Effector CD8-positive, alpha-beta T cell (primary cell): ENCODE results near the gene KLHL41.
A peak's percentile ranks its signal among the peaks of the same experiment; 100 is the strongest.
"Not testable (repeated sequence)": the region's sequence is repeated elsewhere in the genome, so short reads cannot be mapped to it uniquely, and the experiment has no call there.

Experiments
- DNase-seq: peaks from one replicate; lab custom pipeline; 2025; lab: John Stamatoyannopoulos, UW

The KLHL41 gene

DNA sequence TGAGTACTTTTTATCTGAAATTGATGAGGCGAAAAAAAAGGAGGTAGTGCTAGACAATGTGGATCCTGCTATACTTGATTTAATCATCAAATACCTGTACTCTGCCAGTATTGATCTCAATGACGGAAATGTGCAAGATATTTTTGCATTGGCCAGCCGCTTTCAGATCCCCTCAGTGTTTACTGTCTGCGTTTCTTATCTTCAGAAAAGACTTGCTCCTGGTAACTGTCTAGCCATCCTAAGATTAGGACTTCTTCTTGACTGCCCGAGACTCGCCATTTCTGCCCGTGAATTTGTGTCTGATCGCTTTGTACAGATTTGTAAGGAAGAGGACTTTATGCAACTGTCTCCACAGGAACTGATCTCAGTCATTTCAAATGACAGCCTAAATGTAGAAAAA, 453 bp downstream of the KLHL41 start:
- no peak for DNase-seq

DNA sequence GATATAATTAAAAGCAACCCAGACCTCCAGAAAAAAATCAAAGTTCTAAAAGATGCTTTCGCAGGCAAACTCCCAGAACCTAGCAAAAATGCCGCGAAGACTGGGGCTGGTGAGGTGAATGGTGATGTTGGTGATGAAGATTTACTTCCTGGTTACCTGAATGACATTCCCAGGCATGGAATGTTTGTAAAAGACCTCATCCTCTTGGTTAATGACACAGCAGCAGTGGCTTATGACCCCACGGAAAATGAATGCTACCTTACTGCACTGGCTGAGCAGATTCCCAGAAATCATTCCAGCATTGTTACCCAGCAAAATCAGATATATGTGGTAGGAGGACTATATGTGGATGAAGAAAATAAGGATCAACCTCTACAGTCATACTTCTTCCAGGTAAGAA, 994 bp downstream of the KLHL41 start:
- no peak for DNase-seq

DNA sequence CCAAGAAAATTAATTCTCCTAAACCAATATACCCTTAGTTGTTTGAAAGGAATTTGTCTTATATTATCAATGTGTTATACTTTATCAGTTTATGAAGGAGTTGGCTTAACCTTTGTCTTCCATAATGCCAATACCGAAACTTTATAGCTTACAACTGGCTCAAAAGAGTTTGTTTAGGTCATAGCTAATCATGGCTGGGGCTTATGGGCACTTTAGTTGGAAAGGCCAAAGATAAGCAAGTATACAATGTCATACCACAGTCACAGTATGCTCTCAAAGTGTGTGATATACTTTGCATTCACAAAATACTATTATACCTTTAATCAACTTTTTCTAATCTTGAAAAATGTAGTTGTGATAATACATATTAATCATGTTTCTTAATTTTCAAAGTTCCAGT, 2.3 kb downstream of the KLHL41 start:
- DNase-seq: no peak

DNA sequence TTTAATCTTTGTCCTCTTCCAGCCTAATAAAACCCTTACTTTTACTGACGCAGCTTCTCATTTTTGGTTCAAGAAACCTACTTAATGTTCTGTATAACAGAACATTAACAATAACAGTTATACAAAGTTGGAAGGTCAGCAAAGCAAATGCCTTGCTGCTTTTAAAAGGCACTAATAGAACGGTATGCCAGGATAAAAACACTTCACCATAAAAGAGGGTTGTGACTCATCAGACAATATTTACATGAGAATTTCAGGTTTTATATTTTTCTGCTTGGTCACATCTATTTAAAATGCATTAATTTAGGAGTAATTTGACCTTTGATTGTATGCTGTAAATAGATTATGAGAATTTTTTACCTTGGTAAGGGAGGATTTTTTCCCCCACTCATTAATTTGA, 3.0 kb downstream of the KLHL41 start:
- DNase-seq: no peak

DNA sequence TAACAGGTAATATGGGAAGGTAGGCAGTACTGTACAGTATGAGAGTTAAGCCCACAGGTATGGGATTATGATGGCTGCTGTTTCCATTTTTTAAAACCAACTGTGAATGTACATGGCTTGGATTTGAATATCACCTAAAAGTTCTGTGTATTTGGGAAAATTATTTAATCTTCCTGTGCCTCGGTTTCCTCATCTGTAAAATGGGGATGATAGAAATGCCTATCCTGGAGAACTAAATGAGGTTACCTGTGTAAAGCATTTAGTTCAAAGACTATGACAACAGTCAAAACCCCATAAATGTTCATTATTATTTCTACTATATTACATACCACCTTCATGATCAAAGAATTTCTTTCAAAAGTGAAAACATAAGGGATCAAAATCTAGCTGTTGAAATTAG, 3.6 kb downstream of the KLHL41 start:
- no peak for DNase-seq

DNA sequence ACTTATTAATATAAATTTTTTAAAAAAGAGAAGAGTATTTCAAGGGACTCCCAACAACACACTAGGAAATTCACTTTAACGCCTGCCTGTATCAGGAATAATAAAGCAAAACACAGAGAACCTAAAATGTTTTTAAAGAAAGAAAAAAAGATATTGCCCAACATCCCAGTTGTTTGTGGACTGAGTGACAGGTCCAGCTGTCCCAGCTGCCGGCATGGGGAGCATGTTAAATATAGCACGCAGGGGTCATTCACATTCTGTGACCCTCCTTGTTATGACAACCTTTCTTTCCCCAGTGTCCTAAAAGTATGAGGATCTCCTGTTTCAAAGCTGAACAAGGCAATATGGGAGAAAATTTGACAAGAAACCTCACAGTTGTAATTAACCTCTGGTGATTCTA, 4.4 kb downstream of the KLHL41 start:
- no peak for DNase-seq

DNA sequence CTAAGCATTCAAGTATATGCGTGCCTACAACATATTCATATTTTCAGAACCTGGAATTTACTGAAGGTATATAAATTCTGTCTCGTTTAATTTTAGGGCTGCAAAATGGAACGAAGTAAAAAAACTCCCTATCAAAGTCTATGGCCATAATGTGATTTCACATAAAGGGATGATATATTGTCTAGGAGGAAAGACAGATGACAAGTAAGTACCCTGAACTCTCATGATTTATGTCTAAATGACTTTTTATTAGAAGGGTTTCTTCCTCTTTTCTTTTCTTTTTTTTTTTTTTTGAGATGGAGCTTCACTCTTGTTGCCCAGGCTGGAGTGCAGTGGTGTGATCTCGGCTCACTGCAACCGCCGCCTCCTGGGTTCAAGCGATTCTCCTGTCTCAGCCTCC, 5.3 kb downstream of the KLHL41 start:
- not testable (repeated sequence) for DNase-seq

DNA sequence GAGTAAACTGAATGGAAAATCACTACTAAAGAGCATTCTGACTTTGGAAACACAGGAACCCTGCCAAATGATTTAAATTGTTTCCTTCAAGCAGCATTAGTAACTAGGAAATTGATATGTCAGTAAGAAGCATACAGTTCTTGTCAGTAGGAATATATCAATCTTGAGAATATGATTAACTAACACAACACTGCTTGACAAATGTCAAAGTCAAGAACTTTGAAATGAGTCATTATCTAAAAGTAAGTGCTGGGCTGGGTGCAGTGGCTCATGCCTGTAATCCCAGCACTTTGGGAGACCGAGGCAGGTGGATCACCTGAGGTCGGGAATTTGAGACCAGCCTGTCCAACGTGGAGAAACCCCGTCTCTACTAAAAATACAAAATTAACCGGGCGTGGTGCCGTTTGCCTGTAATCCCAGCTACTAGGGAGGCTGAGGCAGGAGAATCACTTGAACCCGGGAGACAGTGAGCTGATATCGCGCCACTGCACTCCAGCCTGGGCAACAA, 7.0 kb downstream of the KLHL41 start:
- not testable (repeated sequence) for DNase-seq

DNA sequence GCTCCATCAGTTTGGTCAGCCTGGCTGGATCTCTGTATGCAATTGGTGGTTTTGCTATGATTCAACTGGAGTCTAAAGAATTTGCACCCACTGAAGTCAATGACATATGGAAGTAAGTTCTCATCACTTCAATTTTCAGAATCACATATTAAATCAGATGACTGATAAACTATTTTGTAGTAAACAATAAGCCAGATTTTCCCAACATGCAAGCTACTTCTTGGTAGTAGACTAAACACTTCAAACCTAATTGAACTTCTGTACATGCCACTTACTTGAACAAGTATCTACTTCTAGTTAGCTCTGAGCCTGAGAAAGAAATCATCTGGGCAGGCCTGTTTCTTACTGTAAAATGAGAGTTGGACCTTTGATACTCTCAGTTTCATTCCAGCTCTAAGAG, 11.4 kb downstream of the KLHL41 start:
- DNase-seq: no peak

DNA sequence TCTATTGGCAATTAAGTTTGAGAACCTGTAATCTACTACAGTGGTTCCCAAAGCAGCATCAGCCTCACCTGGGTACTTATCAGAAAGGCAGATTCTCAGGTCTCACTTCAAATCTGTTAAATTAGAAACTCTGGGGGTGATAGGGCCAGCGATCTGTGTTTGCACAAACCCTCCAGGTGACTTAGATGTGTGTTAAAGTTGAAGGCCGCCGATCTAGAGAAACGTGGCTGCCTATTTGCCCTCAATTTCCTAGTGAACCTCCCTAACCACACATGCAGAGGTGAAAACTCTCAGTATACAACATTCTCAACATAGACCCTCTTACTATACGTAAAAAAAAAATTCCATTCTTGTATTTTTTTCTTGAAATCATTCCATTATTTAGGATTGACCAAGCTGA, 14.2 kb downstream of the KLHL41 start:
- no peak for DNase-seq

DNA sequence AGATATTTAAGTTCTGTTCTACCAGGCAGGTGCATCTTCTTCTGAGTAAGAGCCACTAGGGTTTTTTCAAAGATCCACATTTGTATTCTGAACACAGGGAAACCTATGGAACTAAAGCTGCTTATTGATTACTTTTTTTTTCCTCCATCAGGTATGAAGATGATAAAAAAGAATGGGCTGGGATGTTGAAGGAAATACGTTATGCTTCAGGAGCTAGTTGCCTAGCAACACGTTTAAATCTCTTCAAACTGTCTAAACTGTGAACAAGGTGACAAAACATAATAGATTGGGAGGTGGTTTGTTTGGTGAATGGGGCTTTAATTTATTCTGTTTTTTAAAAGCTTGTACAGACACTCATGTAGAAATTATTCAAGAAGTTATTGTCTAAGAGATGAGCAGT, 15.9 kb downstream of the KLHL41 start:
- DNase-seq: no peak

DNA sequence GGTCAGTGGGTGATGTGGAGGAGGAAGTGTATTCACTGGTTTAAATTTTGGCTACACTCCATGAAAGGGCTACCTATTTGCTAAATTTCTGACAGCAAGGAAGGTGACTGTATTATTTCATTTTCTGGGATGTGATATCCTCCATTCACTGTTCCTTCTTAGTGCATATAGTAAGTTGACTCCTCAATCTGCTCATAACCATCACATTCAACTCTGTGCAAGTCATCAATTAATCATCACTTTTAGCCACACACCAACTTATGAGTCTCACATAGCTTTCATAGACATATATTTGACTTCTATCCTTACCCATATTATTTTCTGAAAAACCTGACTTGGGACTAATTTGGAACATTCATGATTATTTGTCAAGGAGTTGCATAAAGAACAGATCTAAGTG, 16.9 kb downstream of the KLHL41 start:
- DNase-seq: no peak

DNA sequence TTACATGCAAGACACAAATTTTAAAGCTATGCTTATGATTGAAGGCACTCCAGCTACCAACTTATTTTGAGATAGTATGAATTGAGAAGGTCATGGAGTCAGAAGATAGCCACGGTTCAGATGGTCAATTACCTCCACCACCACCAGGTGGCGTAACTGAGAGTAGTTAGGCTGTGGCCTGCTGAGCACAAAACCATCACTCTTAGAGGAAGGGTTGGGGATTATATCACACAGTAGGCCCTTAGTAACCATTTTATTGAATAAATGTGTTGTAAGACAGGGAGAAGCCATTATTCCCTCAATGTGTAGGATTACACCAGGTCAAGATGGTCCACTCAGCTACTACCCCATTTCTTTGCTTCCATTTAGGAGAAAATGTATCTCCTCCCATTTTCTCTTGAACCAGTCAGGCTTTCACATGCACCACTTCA, 18.8 kb downstream of the KLHL41 start:
- DNase-seq: peak; percentile 59

DNA sequence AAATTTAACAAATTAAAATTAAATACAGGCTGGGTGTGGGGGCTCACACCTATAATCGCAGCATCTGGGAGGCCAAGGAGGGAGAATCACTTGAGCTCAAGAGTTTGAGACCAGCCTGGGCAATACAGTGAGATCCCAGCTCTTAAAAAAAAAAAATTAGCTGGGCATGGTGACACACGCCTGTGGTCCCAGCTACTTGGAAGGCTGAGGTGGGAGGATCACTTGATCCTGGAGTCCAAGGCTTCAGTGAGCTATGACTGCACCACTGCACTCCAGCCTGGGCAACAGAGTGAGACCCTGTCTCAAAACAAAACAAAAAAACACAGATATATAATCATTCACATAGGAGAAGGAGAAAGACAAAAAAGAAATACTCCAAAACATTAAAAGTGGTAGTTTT, 30.0 kb downstream of the KLHL41 start:
- not testable (repeated sequence) for DNase-seq

DNA sequence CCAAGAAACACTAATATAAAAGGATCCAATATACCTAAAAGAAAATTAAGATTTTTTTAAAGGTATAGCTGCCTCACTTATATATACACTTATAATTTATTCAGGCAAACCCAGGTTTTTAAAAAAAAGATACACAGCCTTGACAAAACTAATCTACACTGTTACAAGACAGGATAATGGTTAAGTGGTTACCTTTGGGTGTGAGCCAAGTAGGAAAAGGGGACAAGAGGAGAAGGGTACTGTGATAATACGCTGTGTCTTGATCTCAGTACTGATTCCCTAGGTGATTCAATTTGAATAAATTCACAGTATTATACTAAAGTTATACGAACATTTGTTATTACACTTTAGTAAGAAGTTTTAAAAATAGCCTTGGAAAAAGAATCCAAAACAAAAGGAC, 30.6 kb downstream of the KLHL41 start:
- DNase-seq: no peak

DNA sequence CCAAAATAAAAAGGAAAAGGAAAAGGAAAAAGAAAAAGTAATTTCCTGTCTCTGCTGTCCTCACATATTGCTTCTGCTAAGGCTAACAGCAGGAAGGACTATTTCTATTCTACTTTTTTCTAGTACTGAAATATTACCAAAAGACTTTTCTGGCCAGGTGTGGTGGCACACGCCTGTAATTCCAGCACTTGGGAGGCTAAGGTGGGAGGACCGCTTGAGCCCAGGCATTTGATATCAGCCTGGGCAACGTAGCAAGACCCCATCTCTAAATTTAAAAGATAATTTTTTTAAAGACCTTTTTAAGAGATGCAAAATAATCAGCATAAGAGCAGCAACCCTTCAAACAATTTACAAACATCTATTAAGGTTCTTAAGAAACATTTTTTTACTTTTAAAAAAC, 32.9 kb downstream of the KLHL41 start:
- no peak for DNase-seq

DNA sequence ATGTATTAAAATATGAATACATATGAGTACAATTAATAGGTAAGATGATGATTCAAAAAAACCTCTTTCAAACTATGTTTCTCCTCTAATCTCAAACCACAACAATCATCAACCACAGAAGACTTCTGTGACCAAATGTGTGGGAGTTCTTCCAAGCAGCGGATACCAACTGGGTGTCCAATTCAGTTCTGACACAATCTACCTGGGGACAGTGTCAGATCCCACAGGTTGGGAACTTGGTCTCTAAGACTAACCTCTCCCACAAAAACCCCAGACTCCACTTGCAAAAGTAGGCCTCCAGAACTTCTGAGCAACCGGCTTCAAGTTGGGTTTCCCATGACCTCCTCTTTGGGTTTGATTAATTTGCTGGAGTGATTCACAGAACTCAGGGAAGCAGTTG, 37.3 kb downstream of the KLHL41 start:
- DNase-seq: no peak

DNA sequence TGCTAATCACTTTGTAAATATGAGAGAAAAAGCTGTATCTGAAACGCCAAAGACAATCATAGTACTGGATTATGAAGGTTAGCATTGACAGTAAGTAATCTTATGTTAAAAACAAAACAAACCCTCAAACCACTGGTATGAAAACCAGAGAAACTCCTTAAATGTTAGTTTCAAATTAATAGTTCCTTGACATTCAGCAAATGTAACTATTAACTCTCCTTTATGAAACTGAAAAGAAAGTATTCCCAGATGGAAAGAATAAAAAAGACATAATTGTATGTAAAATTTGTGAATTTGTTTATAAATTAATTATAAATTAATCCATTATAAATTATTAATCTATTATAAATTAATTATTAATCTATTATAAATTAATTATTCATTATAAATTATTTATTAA, 51.9 kb downstream of the KLHL41 start:
- DNase-seq: no peak

DNA sequence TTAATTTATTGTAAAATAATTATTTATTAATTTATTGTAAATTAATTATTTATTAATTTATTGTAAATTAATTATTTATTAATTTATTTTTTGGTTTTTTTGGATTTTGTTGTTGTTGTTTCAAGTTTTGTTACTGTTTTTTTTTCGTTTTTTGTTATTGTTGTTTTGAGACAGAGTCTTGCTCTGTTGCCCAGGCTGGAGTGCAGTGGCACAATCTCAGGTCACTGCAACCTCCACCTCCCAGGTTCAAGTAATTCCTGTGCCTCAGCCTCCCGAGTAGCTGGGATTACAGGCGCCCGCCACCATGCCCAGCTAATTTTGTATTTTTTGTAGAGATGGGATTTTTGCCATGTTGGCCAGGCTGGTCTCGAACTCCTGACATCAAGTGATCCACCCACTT, 52.6 kb downstream of the KLHL41 start:
- not testable (repeated sequence) for DNase-seq

DNA sequence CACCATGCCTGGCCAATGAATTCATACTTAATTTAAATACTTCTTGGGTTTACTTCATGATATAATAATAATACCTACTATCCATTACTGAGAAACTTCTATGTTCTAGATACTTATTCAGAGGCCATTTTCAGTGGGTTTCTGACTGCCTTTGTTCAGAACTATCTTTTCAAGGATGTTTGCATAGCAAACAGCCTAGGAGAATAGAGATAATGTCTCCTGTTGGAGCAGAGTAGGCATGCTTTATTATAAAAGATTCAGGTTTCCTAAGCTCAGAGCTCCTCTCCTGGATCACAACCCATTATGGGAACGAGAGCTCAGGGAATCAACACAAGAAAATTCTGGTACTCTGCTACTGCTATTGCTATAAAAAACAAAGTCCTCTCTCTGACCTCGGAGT, 53.0 kb downstream of the KLHL41 start:
- no peak for DNase-seq

DNA sequence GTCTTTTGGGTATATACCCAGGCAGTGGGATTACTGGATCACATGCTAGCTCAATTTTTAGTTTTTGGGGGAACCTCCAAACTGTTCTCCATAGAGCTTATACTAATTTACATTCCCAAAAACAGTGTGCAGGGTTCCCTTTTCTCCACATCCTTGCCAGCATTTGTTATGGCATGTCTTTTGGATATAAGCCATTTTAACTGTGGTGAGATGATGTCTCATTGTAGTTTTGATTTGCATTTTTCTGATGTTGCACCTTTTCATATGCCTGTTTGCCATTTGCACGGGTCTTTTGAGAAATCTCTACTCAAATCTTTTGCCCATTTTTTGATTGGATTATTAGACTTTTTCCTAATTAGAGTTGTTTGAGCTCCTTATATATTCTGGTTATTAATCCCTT, 56.2 kb downstream of the KLHL41 start:
- no peak for DNase-seq

DNA sequence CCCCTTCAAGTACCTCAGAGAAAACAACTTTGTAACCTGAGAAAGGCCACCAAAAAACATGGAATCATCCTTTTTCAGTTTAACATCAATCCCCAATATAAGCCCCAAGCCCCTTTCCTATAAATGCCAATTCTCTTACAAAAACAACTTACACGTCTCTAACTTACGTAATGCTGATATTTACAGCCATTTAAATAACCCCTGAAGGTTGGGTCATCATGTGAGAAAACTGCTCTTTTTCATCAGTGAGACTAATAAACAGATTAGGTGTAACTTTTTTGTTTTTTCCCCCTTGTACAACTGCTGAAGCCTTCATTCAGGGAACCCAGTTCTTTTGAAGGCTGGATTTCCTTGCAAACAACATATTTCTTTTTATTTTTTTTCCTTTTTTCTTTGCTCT, 60.4 kb downstream of the KLHL41 start:
- DNase-seq: no peak

DNA sequence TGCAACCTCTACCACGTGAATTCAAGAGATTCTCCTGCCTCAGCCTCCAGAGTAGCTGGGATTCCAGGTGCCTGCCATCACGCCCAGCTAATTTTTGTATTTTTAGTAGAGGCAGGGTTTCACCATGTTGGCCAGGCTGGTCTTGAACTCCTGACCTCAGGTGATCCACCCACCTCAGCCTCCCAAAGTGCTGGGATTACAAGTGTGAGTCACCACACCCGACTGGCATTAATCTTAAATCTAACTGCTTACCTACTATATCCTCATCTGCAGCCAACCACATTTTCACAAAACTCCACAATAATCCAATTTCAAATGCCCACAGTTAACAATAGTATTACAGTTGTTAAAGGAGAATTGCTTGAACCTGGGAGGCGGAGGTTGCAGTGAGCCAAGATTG, 61.2 kb downstream of the KLHL41 start:
- not testable (repeated sequence) for DNase-seq

DNA sequence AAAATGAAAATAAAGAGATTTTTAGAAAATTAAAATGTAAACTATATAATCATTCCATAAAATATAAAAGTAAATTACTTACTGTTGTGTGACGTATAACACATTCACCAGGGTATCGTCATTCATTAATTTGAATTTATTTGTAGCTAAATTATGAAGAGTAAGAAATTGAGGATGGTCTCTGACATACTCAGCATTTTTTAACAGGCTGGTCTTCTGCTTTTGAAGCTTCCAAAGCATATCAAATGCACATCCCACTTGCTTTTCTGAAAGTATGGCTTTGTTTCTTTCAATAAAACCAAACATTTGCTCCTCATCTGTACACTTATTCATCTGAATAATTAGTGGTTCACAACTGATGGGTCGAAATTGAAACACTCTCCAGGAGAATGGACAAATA, 62.1 kb downstream of the KLHL41 start:
- DNase-seq: no peak

DNA sequence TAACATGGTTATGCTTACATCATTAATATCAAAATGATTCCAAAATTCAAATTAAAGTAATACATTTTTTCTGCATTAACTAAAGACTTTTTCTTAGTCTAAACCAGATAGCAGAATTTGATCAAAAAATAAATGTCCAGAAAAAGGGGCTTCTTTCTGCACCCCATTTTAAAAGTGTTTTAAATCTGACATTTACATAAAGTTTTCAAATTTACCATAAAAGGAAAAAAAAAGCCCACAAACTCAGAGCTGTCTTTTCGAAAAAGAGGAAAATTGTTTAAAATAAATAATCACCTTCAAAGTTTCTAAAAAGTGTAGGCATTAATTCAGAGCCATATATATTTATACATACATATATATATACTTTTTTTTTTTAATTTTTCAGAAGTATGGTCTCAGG, 62.7 kb downstream of the KLHL41 start:
- no peak for DNase-seq
